ENCODE measurements around the gene PCCA.

PCCA gene

GRCh38 chr13:100051070-100051469 is 37.8 kb upstream of the PCCA start:
- TF ChIP-seq CTCF (IDR thresholded peaks at IDR 0.05), result no peak

GRCh38 chr13:100059827-100060226 is 29.1 kb upstream of the PCCA start:
- Histone ChIP-seq H3K4me3 (ENCODE audit: low read depth in 1 of 2, low read length in 1 of 2) (no peak overlapping the region), H3K4me1 (ENCODE audit: control insufficient read depth in 1 of 2, insufficient read depth in 1 of 2, low read depth in 1 of 2, low read length in 1 of 2) (peaks cover 0 to 5% of the 10 kb centered on the region in 2 experiments), H3K9me3 (no peaks in the 10 kb centered on the region), H3K36me3 (no peaks in the 10 kb centered on the region), H3K27ac (no peak overlapping the region), H3K27me3 (peaks cover 41% of the 10 kb centered on the region)
- no peak for TF ChIP-seq CTCF (IDR thresholded peaks at IDR 0.05)

More at GRCh38 chr13:100051070-100051469, 37.8 kb upstream of the PCCA start:
- Histone ChIP-seq H3K9me3 (no peaks in the 10 kb centered on the region), H3K27ac (no peak overlapping the region), H3K27me3 (peaks cover 24% of the 10 kb centered on the region), H3K4me3 (ENCODE audit: low read depth in 1 of 2, low read length in 1 of 2) (no peak overlapping the region), H3K4me1 (ENCODE audit: control insufficient read depth in 1 of 2, insufficient read depth in 1 of 2, low read depth in 1 of 2, low read length in 1 of 2) (no peaks in the 10 kb centered on the region), H3K36me3 (no peaks in the 10 kb centered on the region)

DNA sequence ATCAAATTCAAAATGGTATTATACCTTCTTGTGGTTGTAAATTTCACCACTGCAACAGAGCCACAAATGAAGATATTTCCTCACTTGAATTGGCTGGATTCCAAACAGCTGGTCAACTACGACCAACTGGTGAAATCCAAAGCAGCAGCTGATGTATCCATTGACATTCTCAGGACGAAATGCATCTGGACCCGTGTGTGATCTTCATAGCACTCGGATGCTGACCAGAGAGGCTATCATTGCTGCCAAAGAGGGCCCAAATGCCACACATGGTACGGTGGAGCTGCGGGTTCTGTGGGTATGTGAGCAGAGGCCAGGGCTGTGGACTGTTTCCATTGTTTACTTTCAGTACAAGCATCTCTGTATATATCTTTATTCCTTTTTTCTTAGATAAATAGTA is 25.6 kb upstream of the PCCA start:
- no peak for TF ChIP-seq CTCF (IDR thresholded peaks at IDR 0.05)
- Histone ChIP-seq H3K4me3 (ENCODE audit: low read depth in 1 of 2, low read length in 1 of 2) (no peak overlapping the region), H3K36me3 (no peaks in the 10 kb centered on the region), H3K27ac (no peak overlapping the region), H3K9me3 (no peaks in the 10 kb centered on the region), H3K27me3 (peaks cover 59% of the 10 kb centered on the region), H3K4me1 (ENCODE audit: control insufficient read depth in 1 of 2, insufficient read depth in 1 of 2, low read depth in 1 of 2, low read length in 1 of 2) (peaks cover 10 to 16% of the 10 kb centered on the region in 2 experiments)

DNA sequence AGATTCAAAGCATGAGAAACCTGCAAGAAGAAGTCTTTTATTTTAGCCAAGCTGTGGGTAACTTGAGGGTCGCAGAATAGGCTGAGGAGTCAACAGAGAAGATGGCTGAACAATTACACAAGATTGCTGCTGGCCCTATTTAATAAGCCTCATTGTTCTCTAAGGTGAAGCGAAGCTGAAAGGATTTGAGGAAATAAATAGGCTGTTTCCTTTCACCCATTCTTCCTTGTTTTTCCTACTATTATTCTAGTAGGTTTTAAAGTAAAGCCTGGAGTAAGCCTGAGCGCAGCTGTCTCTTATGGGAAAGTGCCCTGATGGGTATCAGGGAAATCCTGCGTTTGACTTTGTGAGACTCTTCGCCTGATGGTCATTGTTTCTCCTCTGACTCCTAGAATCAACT is 25.0 kb upstream of the PCCA start:
- Histone ChIP-seq H3K36me3 (no peaks in the 10 kb centered on the region), H3K27ac (no peak overlapping the region), H3K4me3 (ENCODE audit: low read depth in 1 of 2, low read length in 1 of 2) (no peak overlapping the region), H3K27me3 (peaks cover 59% of the 10 kb centered on the region), H3K9me3 (no peaks in the 10 kb centered on the region), H3K4me1 (ENCODE audit: control insufficient read depth in 1 of 2, insufficient read depth in 1 of 2, low read depth in 1 of 2, low read length in 1 of 2) (peaks cover 16 to 21% of the 10 kb centered on the region in 2 experiments)
- no peak for TF ChIP-seq CTCF (IDR thresholded peaks at IDR 0.05)

DNA sequence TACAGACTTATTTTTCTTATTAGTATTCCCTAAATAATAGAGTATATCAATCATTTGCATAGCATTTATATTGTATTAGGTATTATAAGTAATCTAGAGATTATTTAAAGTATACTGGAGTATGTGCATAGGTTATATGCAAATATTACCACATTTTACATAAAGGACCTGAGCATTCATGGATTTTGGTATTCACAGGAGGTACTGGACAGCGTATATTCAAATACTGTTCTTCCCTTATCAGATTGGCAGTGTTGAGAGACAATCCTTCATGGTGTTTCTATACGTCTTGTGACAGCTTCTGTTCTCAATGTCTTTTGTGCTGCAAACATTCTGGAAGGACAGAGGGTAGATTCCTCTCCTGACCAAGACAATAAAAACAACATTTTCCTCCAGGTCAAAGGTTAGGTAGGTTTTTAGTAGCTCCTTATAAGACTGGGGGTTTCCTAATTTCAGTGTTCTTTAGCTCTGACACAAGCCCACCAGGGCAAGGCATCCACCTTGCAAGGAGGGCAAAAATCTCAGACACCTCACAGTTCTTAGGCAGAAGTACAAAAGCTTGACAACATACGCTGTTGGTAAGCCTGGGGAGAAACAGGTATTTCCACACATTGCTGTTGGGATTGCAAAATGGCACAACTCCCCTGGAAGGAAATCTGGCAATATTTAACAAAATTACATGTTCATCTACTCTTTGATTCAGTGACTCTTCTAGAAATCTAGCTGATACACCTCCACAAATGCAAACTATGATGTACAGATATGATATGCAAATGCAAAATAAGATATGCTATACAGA is 20.6 kb upstream of the PCCA start:
- TF ChIP-seq CTCF (IDR thresholded peaks at IDR 0.05), result no peak
- peak overlapping the region in 1 of 2 experiments; percentile 5 for H3K4me3 ChIP-seq (ENCODE audit: low read depth in 1 of 2, low read length in 1 of 2)

More for the DNA sequence above, 20.6 kb upstream of the PCCA start:
- H3K9me3 ChIP-seq, result no peaks in the 10 kb centered on the region
- H3K36me3 ChIP-seq, result no peaks in the 10 kb centered on the region
- H3K4me1 ChIP-seq (ENCODE audit: control insufficient read depth in 1 of 2, insufficient read depth in 1 of 2, low read depth in 1 of 2, low read length in 1 of 2), result peaks cover 25 to 26% of the 10 kb centered on the region in 2 experiments
- H3K27ac ChIP-seq, result peak overlapping the region; percentile 70
- peaks cover 35% of the 10 kb centered on the region for H3K27me3 ChIP-seq
